GM21423 (cell line): ENCODE data around the gene GPR119.
"Not testable (repeated sequence)": the region's sequence is repeated elsewhere in the genome, so short reads cannot be mapped to it uniquely, and the experiment has no call there.

Experiments
- ATAC-seq: cut with Tn5 transposase; IDR thresholded peaks from one replicate; pipeline ENCODE4 v1.9.1; 2021; ENCODE audit warnings: mild to moderate bottlenecking, moderate library complexity; ENCODE audit not compliant: unreplicated experiment

GPR119 gene

DNA sequence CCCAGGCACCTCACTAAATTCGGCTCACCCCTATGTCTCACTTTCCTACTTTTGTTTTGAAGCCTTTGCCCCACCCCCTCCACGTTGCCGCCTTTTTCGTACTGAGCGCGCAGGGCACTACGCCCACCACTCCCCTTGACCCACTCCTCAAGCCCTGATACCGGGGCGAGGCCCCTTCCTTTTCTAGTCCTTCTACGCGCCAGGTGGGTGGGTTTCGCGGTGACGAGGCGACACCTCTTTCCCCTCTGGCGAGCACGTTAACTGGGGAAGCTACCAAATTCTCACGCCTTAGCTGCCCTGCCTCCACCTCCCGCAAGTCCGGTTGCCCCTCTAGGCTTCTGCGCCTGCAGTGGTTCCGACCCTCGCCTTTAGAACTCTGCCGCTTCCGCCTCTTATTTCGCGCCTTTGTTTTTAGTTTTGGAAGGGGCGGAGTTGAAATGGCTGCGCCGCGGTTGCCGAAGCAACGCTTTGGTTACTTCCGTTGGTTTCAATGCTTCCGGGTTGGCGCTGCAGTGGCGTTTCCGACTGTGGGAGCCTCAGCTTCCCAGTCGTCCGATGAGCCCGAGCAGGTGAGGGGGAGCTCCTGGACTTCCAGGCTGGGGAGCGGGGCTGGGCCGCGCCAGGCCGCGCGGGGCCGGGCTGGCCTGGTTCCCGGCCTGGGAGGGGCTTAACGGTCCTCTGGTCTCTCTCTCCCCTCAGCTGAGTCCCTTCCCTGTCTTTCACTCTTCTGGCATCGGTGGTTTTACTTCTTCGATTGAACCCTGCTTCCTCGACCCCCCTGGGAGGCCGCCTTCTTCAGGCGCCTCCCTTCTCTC is 45.9 kb downstream of the GPR119 start, which contains the start of gene SLC25A14:
Gene SLC25A14 (plus strand): TSS at position 512 of the 815 bp plus-strand sequence. CDS start 360 bp downstream, outside the sequence.
- peak; percentile 97 for ATAC-seq

DNA sequence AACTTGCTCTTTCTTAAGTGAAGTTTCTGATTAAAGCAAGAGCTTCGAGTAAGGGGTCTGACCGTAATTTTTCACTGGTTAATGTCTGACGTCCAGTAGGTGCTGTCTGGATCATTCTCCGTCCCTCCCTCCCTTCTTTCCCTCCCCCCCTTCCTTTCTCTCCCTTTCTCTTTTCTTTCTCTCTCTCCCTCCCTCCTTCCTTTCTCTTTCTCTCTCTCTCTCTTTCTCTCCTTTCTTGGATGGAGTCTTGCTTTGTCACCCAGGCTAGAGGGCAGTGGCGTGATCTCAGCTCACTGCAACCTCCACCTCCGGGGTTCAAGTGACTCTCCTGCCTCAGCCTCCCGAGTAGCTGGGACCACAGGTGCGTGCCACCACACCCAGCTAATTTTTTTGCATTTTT is 46.6 kb downstream of the GPR119 start:
- ATAC-seq = not testable (repeated sequence)

DNA sequence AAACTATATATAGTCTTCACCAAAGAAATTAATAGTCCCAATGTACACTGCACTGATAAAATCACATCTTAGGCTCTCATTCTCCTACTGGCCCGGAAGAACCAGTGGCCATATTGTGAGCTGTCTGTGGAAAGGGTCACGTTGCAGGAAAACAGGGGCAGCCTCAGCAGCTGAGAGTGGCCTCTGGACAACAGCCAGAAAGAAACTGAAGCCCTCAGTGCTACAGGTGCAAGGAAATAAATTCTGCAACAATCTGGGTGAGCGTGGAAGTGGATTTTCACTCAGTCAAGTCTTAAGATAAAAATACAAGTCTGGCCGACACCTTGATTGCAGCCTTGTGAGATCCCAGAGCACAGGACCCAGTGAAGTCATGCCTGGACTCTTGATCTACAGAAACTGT is 48.9 kb downstream of the GPR119 start:
- no peak for ATAC-seq
